HepG2 (cell line): ENCODE results near the gene NGDN. TPM values are rescaled to one million over a fixed set of nuclear protein-coding genes. Genes with fewer than 3 reads are reported as not detected.

Experiments
- ADNP ChIP-seq: sonication (generic); formaldehyde crosslinking; IDR thresholded peaks from 2 replicates; pipeline ENCODE4 v1.4.0; 2020; ENCODE audit warnings: missing genetic modification reagents
- ATF7 ChIP-seq, 2 experiments: fragments of 450-650 bp in 1 of 2; sonication (generic) in 1 of 2; formaldehyde crosslinking in 1 of 2; IDR thresholded peaks; 2 replicates each; pipeline versions ENCODE4 v1.4.0 to v1.6.1; 2016 to 2020; ENCODE audit warnings: antibody characterized with exemption in 1 of 2, mild to moderate bottlenecking in 1 of 2, missing genetic modification reagents in 1 of 2
- DRAP1 ChIP-seq: IDR thresholded peaks from 2 replicates; pipeline ENCODE4 v1.6.1; 2016; ENCODE audit warnings: missing genetic modification reagents, missing compliant biosample characterization
- GTF3A ChIP-seq: sonication (generic); formaldehyde crosslinking; conservative IDR thresholded peaks from 2 replicates; pipeline ENCODE4 v1.4.0; 2020; ENCODE audit warnings: mild to moderate bottlenecking, missing genetic modification reagents
- HNF4A ChIP-seq: sonication (generic); formaldehyde crosslinking; IDR thresholded peaks from 2 replicates; pipeline ENCODE4 v1.4.0; 2020; ENCODE audit warnings: missing genetic modification reagents
- LCORL ChIP-seq, 2 experiments: fragments of 450-650 bp in 1 of 2; sonication (generic) in 1 of 2; formaldehyde crosslinking in 1 of 2; IDR thresholded peaks; 2 replicates each; pipeline versions ENCODE4 v1.5.0 to v1.6.1; 2017 to 2020; ENCODE audit warnings: antibody characterized with exemption in 1 of 2, missing genetic modification reagents in 1 of 2
- MXD4 ChIP-seq: IDR thresholded peaks from 2 replicates; pipeline ENCODE4 v1.6.1; 2016; ENCODE audit warnings: mild to moderate bottlenecking, missing biosample characterization, missing genetic modification reagents
- MXI1 ChIP-seq: IDR thresholded peaks from 3 replicates; pipeline ENCODE4 v1.6.1; 2012; ENCODE audit warnings: low read depth, low read length, inconsistent platforms, borderline replicate concordance
- RBM22 ChIP-seq: fragments of 200-400 bp; formaldehyde crosslinking; optimal IDR thresholded peaks from 2 replicates; pipeline ENCODE3; 2017; ENCODE audit warnings: mild to moderate bottlenecking, low read length, moderate library complexity
- RBM39 ChIP-seq: fragments of 200-400 bp; formaldehyde crosslinking; IDR thresholded peaks from one replicate; pipeline ENCODE4 v1.6.1; 2018; ENCODE audit warnings: antibody characterized with exemption, mild to moderate bottlenecking, low read depth, low read length; ENCODE audit not compliant: poor library complexity, severe bottlenecking
- RERE ChIP-seq: IDR thresholded peaks from 2 replicates; pipeline ENCODE4 v1.6.1; 2016; ENCODE audit warnings: low read depth, missing genetic modification reagents, missing compliant biosample characterization
- TCF7 ChIP-seq: sonication (generic); IDR thresholded peaks from 2 replicates; pipeline ENCODE4 v1.6.1; 2016; ENCODE audit warnings: antibody characterized with exemption, low read depth
- THAP8 ChIP-seq: sonication (generic); formaldehyde crosslinking; IDR thresholded peaks from 2 replicates; pipeline ENCODE4 v1.5.1; 2020; ENCODE audit warnings: missing genetic modification reagents, mild to moderate bottlenecking, borderline replicate concordance
- ZFP82 ChIP-seq: sonication (generic); formaldehyde crosslinking; IDR thresholded peaks from 2 replicates; pipeline ENCODE4 v1.5.1; 2020; ENCODE audit warnings: mild to moderate bottlenecking, missing genetic modification reagents, borderline replicate concordance
- ZFP91 ChIP-seq: sonication (generic); formaldehyde crosslinking; IDR thresholded peaks from 2 replicates; pipeline ENCODE4 v1.9.0; 2022; ENCODE audit warnings: missing genetic modification reagents, mild to moderate bottlenecking, borderline replicate concordance
- ZNF746 ChIP-seq: sonication (generic); formaldehyde crosslinking; IDR thresholded peaks from 2 replicates; pipeline ENCODE4 v1.8.0; 2022; ENCODE audit warnings: mild to moderate bottlenecking, missing genetic modification reagents
- ZNF850 ChIP-seq: sonication (generic); formaldehyde crosslinking; conservative IDR thresholded peaks from 2 replicates; pipeline ENCODE4 v1.9.0; 2021; ENCODE audit warnings: mild to moderate bottlenecking, missing genetic modification reagents
- ZSCAN25 ChIP-seq: sonication (generic); formaldehyde crosslinking; IDR thresholded peaks from 2 replicates; pipeline ENCODE4 v1.8.0; 2022; ENCODE audit warnings: mild to moderate bottlenecking, missing genetic modification reagents
- polyA plus RNA-seq, 8 experiments: library from polyadenylated mRNA; depleted of rRNA in 3 of 8; stranded (reverse) in 7 of 8; unstranded in 1 of 8; fragments of >200 nt; fragmentation: Illumina TruSeq in 4 of 8; extraction: Trizol in 4 of 8; gene quantifications; 2 replicates each; pipeline versions ENCODE4 v1.2.1 to v1.2.3, GENCODE V29; 2011 to 2016; ENCODE audit warnings: low read depth in 4 of 8, missing spikeins in 1 of 8, mixed read lengths in 1 of 8; ENCODE audit not compliant: insufficient read depth in 1 of 8
- total RNA-seq, 5 experiments: library from RNA; depleted of rRNA; stranded (reverse); fragments of >200 nt; fragmentation: Illumina TruSeq; extraction: Trizol; gene quantifications; 2 replicates each; pipeline ENCODE4 v1.2.3, GENCODE V29; 2016; ENCODE audit warnings: low read depth in 1 of 5
- TF ChIP-seq, protein P1 (sequence below): sonication (generic); formaldehyde crosslinking; IDR thresholded peaks from 2 replicates; pipeline ENCODE4 v1.4.0; 2020; ENCODE audit warnings: mild to moderate bottlenecking, missing genetic modification reagents

The NGDN gene
- total and polyA plus RNA-seq, 2 of the 13 experiments (the other 11 are each of a cell fraction or from before 2014, with no cell fraction given) = 154 to 216 TPM

DNA sequence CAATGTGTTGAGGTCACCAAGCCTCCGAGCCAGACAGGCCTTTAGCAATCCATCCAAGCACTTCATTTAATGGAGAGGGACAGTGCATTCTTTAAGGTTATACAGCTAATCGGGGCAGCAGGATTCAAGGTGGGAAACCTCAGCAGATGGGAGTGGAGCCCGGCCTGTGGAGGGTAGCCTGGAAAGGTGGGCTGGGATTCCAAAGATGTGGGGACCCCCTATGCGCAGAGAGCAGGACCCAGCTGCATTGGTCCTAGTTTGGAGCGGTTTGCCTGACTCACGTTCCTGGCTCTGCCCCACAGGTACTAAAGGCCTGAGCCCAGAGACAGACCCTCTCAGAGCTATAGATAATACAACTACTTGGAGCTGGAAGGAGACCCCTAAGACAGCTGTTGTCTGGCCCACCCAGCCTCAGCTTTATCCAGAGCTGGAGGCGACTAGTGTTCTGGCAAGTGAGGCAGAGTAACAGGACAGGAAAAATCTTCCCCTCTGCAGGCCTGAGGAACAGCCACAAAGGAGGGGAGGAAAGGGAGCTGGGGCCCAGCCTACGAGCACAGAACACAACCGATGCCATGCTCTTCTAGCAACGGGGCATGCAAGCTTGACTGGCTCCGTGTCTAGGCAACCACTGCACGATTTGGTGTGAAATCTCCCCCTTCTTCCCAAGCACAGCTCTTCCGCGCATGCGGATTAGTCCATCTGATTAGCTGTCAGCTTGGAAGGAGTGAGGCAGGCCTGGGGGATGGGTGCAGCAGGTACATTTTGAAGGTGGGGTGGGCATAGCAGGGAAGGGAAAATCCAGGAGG lies 33.0 kb upstream of the NGDN start (continued):
- TF ChIP-seq ZFP82 (CRISPR knock-in tag) (no peak), RBM39 (no peak), ZFP91 (CRISPR knock-in tag) (no peak), ADNP (CRISPR knock-in tag) (no peak), MXD4 (CRISPR knock-in tag) (no peak), THAP8 (CRISPR knock-in tag) (no peak), ZNF850 (CRISPR knock-in tag) (no peak), LCORL (IDR thresholded peaks at IDR 0.05) (no peak), LCORL (CRISPR knock-in tag; IDR thresholded peaks at IDR 0.05) (no peak), RERE (CRISPR knock-in tag) (no peak), ZNF746 (no peak), MXI1 (no peak), RBM22 (no peak), GTF3A (CRISPR knock-in tag) (no peak), HNF4A (CRISPR knock-in tag) (no peak), ATF7 (IDR thresholded peaks at IDR 0.05) (no peak), ATF7 (CRISPR knock-in tag; IDR thresholded peaks at IDR 0.05) (no peak), TCF7 (no peak), ZSCAN25 (no peak), DRAP1 (CRISPR knock-in tag) (no peak)
- TF ChIP-seq, protein P1, sequence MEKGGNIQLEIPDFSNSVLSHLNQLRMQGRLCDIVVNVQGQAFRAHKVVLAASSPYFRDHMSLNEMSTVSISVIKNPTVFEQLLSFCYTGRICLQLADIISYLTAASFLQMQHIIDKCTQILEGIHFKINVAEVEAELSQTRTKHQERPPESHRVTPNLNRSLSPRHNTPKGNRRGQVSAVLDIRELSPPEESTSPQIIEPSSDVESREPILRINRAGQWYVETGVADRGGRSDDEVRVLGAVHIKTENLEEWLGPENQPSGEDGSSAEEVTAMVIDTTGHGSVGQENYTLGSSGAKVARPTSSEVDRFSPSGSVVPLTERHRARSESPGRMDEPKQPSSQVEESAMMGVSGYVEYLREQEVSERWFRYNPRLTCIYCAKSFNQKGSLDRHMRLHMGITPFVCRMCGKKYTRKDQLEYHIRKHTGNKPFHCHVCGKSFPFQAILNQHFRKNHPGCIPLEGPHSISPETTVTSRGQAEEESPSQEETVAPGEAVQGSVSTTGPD (CRISPR knock-in tag) = no peak
